ENCODE results near the gene RHEBL1.

The RHEBL1 gene

GRCh38 chr12:49054524-49054923, 15.3 kb downstream of the RHEBL1 start:
- TF ChIP-seq CTCF (conservative IDR thresholded peaks at IDR 0.05; ENCODE audit: control insufficient read depth, insufficient read depth, low read depth, low read length): no peak
- no peak overlapping the region for H3K4me3 ChIP-seq (ENCODE audit: control insufficient read depth, low read depth, low read length)
- no peak for DNase-seq (ENCODE audit: low read depth)

- no peak for TF ChIP-seq CTCF (conservative IDR thresholded peaks at IDR 0.05; ENCODE audit: control insufficient read depth, insufficient read depth, low read depth, low read length)
- no peak for DNase-seq (ENCODE audit: low read depth)
- no peak overlapping the region for H3K4me3 ChIP-seq (ENCODE audit: control insufficient read depth, low read depth, low read length)
These were observed 15.7 kb downstream of the RHEBL1 start for GRCh38 chr12:49054096-49054495.

GRCh38 chr12:49052451-49053208, 17.1 kb downstream of the RHEBL1 start:
- no peak overlapping the region for H3K4me3 ChIP-seq (ENCODE audit: control insufficient read depth, low read depth, low read length)
- DNase-seq (ENCODE audit: low read depth): no peak
- TF ChIP-seq CTCF (conservative IDR thresholded peaks at IDR 0.05; ENCODE audit: control insufficient read depth, insufficient read depth, low read depth, low read length): no peak

GRCh38 chr12:49051777-49052438, 17.9 kb downstream of the RHEBL1 start:
- DNase-seq (ENCODE audit: low read depth): no peak
- TF ChIP-seq CTCF (conservative IDR thresholded peaks at IDR 0.05; ENCODE audit: control insufficient read depth, insufficient read depth, low read depth, low read length): no peak
- H3K4me3 ChIP-seq (ENCODE audit: control insufficient read depth, low read depth, low read length): no peak overlapping the region

GRCh38 chr12:49051373-49051764, 18.4 kb downstream of the RHEBL1 start:
- no peak for DNase-seq (ENCODE audit: low read depth)
- H3K4me3 ChIP-seq (ENCODE audit: control insufficient read depth, low read depth, low read length): no peak overlapping the region
- TF ChIP-seq CTCF (conservative IDR thresholded peaks at IDR 0.05; ENCODE audit: control insufficient read depth, insufficient read depth, low read depth, low read length): no peak

- DNase-seq (ENCODE audit: low read depth): no peak
These were observed 19.0 kb downstream of the RHEBL1 start for GRCh38 chr12:49050507-49051372.

More at GRCh38 chr12:49050507-49051372, 19.0 kb downstream of the RHEBL1 start:
- no peak for TF ChIP-seq CTCF (conservative IDR thresholded peaks at IDR 0.05; ENCODE audit: control insufficient read depth, insufficient read depth, low read depth, low read length)
- no peak overlapping the region for H3K4me3 ChIP-seq (ENCODE audit: control insufficient read depth, low read depth, low read length)
